ENCODE measurements around the gene MAML2. TPM values are rescaled to one million over a fixed set of nuclear protein-coding genes. Genes with fewer than 3 reads are reported as not detected.

MAML2 gene
- total RNA-seq, 2 experiments from 2014 or later, result 0.15 to 1.0 TPM

DNA sequence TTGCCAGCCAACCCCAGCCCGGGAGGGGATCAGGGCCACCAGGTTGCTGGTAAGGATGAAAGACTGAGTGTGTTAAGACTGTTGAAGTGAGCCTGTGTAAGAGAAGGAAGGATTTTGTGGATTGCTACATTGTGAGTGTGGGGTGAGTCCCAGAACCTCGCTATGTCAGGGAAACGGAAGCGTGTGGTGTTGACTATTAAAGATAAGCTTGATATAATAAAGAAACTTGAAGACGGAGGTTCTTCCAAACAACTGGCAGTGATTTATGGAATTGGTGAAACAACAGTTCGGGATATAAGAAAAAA lies 47.4 kb upstream of the MAML2 start:
- H3K9me2 ChIP-seq (ENCODE audit: insufficient read depth, low read length), result no peaks in the 10 kb centered on the region
- H3K36me3 ChIP-seq (ENCODE audit: insufficient read depth, low read length), result peaks cover 9% of the 10 kb centered on the region; the same call in 1 of the 2 replicates
- BruUV-seq (replicated peaks), result TSS peak; percentile 79
- no peak for TF ChIP-seq EZH2phosphoT487 (IDR thresholded peaks at IDR 0.05; ENCODE audit: borderline replicate concordance, low read depth, low read length)
- TF ChIP-seq, protein P1, sequence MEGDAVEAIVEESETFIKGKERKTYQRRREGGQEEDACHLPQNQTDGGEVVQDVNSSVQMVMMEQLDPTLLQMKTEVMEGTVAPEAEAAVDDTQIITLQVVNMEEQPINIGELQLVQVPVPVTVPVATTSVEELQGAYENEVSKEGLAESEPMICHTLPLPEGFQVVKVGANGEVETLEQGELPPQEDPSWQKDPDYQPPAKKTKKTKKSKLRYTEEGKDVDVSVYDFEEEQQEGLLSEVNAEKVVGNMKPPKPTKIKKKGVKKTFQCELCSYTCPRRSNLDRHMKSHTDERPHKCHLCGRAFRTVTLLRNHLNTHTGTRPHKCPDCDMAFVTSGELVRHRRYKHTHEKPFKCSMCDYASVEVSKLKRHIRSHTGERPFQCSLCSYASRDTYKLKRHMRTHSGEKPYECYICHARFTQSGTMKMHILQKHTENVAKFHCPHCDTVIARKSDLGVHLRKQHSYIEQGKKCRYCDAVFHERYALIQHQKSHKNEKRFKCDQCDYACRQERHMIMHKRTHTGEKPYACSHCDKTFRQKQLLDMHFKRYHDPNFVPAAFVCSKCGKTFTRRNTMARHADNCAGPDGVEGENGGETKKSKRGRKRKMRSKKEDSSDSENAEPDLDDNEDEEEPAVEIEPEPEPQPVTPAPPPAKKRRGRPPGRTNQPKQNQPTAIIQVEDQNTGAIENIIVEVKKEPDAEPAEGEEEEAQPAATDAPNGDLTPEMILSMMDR (conservative IDR thresholded peaks at IDR 0.05; ENCODE audit: low read length), result no peak
- DNase-seq (ENCODE audit: low spot score), result no peak
- peak overlapping the region; percentile 90 for H3K4me2 ChIP-seq (ENCODE audit: low read length)
- H3K9me3 ChIP-seq (ENCODE audit: low read length), result no peaks in the 10 kb centered on the region
- CTCF ChIA-PET (ENCODE audit: unreplicated experiment), result interaction anchor here (1.3 kb wide), 1 partner anchor 47 kb away, joined by 4 read pairs; the partner anchor contains the start of gene MAML2
- H2AFZ ChIP-seq (ENCODE audit: low read length), result peak overlapping the region; percentile 88
- H4K20me1 ChIP-seq (ENCODE audit: insufficient read depth, low read length), result no peaks in the 10 kb centered on the region
- peak overlapping the region; percentile 82 for H3K4me3 ChIP-seq (ENCODE audit: low read depth, low read length, poor library complexity, severe bottlenecking)
- intact Hi-C loops (cut with micrococcal nuclease; ENCODE audit: unreplicated experiment), result loop anchor here (2.0 to 10.0 kb wide), 3 partner anchors 48 to 546 kb away; partner anchors contain the start of gene MAML2
- POLR2A ChIA-PET, result interaction anchor here (0.5 to 2.5 kb wide), 13 partner anchors 10 to 459 kb away, joined by 3 to 8 read pairs (median 4); partner anchors contain the start of gene MAML2
- peaks cover 32% of the 10 kb centered on the region for H3K4me1 ChIP-seq (ENCODE audit: insufficient read depth, low read length, poor library complexity, severe bottlenecking)
- peaks cover 47% of the 10 kb centered on the region; the same call in 1 of the 2 replicates for H3K79me2 ChIP-seq (ENCODE audit: insufficient read depth, low read depth, low read length)
- peak overlapping the region; percentile 7 for H3K27ac ChIP-seq (ENCODE audit: low read depth, low read length, poor library complexity, severe bottlenecking)

- peak; percentile 95 for DNase-seq (ENCODE audit: low spot score)
- no peaks in the 10 kb centered on the region for H3K9me3 ChIP-seq (ENCODE audit: low read length)
- H3K4me2 ChIP-seq (ENCODE audit: low read length), result peak within 1 kb of the TSS; percentile 90
- H3K9me2 ChIP-seq (ENCODE audit: insufficient read depth, low read length), result no peaks in the 10 kb centered on the region
- H2AFZ ChIP-seq (ENCODE audit: low read length), result peak within 1 kb of the TSS; percentile 90
- H3K79me2 ChIP-seq (ENCODE audit: insufficient read depth, low read depth, low read length), result peaks cover 47% of the 10 kb centered on the region; the same call in 1 of the 2 replicates
- ChIA-PET CTCF (ENCODE audit: unreplicated experiment) (interaction anchor here (0.7 to 1.3 kb wide), 2 partner anchors 47 to 113 kb away, joined by 4 read pairs; partner anchors contain the start of gene MAML2), POLR2A (interaction anchor here (0.5 to 2.5 kb wide), 28 partner anchors 10 to 1292 kb away, joined by 3 to 9 read pairs (median 4); partner anchors contain the start of genes CEP57, FAM76B and MAML2)
- BruUV-seq (replicated peaks), result no TSS peak
- no peaks in the 10 kb centered on the region for H4K20me1 ChIP-seq (ENCODE audit: insufficient read depth, low read length)
- H3K4me1 ChIP-seq (ENCODE audit: insufficient read depth, low read length, poor library complexity, severe bottlenecking), result peaks cover 32% of the 10 kb centered on the region
- peaks cover 9% of the 10 kb centered on the region for H3K36me3 ChIP-seq (ENCODE audit: insufficient read depth, low read length)
- H3K27ac ChIP-seq (ENCODE audit: low read depth, low read length, poor library complexity, severe bottlenecking), result peak within 1 kb of the TSS; percentile 56
- no peak for TF ChIP-seq EZH2phosphoT487 (IDR thresholded peaks at IDR 0.05; ENCODE audit: borderline replicate concordance, low read depth, low read length)
- TF ChIP-seq, protein P1 (conservative IDR thresholded peaks at IDR 0.05; ENCODE audit: low read length), result no peak
- intact Hi-C loops (cut with micrococcal nuclease; ENCODE audit: unreplicated experiment), result loop anchor here (2.0 to 10.0 kb wide), 7 partner anchors 47 to 675 kb away; partner anchors contain the start of genes CEP57 and MAML2
- H3K4me3 ChIP-seq (ENCODE audit: low read depth, low read length, poor library complexity, severe bottlenecking), result peak within 1 kb of the TSS; percentile 82
Observed at GRCh38 chr11:96389720-96390487, 46.9 kb upstream of the MAML2 start, which contains the start of the genes CCDC82 and JRKL. Gene CCDC82, minus strand, starts transcription at chr11:96389912. Its CDS starts 5,165 bp downstream, at chr11:96384747. Gene JRKL, plus strand, starts transcription at chr11:96390013. Its CDS starts 637 bp downstream, at chr11:96390650.
